H4 (cell line): ENCODE measurements around the gene PPFIA4. TPM values are rescaled to one million over a fixed set of nuclear protein-coding genes. Genes with fewer than 3 reads are reported as not detected.

ENCODE experiments used
- DNase-seq: peaks from one replicate; pipeline ENCODE4 v3.0.0-alpha.2; 2015; ENCODE audit warnings: low spot score
- total RNA-seq: library from RNA; depleted of rRNA; stranded (reverse); fragments of >200 nt; shearing (Covaris generic); gene quantifications from 2 replicates; pipeline ENCODE4 v1.2.3, GENCODE V29; 2014

PPFIA4 gene
- total RNA-seq, 1 experiment from 2014 or later: 1.1 TPM

- DNase-seq: no peak
Measured at GRCh38 chr1:203082571-203083462, 56.5 kb downstream of the PPFIA4 start.

- no peak for DNase-seq
Measured at GRCh38 chr1:203083463-203083921, 57.2 kb downstream of the PPFIA4 start.

GRCh38 chr1:203084588-203085527 lies 58.6 kb downstream of the PPFIA4 start:
- DNase-seq: no peak

GRCh38 chr1:203085528-203086406 lies 59.5 kb downstream of the PPFIA4 start, which contains the start of gene MYOG:
Gene MYOG, minus strand, starts transcription at chr1:203086012. Its CDS starts 51 bp downstream, at chr1:203085961.
- no peak for DNase-seq

- no peak for DNase-seq
Measured at GRCh38 chr1:203086992-203087763, 60.9 kb downstream of the PPFIA4 start.

- no peak for DNase-seq
Measured at GRCh38 chr1:203088441-203088840, 62.1 kb downstream of the PPFIA4 start.

GRCh38 chr1:203089001-203089650 lies 62.8 kb downstream of the PPFIA4 start:
- no peak for DNase-seq

- no peak for DNase-seq
Measured at GRCh38 chr1:203089651-203090045, 63.4 kb downstream of the PPFIA4 start.

GRCh38 chr1:203090421-203091198 lies 64.3 kb downstream of the PPFIA4 start:
- no peak for DNase-seq

GRCh38 chr1:203091199-203091477 lies 64.8 kb downstream of the PPFIA4 start:
- DNase-seq: no peak

- DNase-seq: no peak
Measured at GRCh38 chr1:203091761-203092330, 65.6 kb downstream of the PPFIA4 start.

- no peak for DNase-seq
Measured at GRCh38 chr1:203093754-203094410, 67.6 kb downstream of the PPFIA4 start.

GRCh38 chr1:203095061-203095690 lies 68.9 kb downstream of the PPFIA4 start:
- no peak for DNase-seq

- no peak for DNase-seq
Measured at GRCh38 chr1:203096566-203096965, 70.3 kb downstream of the PPFIA4 start.

GRCh38 chr1:203097001-203097400 lies 70.7 kb downstream of the PPFIA4 start:
- no peak for DNase-seq

- DNase-seq: no peak
Measured at GRCh38 chr1:203098445-203098844, 72.2 kb downstream of the PPFIA4 start.

- DNase-seq: no peak
Measured at GRCh38 chr1:203098914-203099520, 72.7 kb downstream of the PPFIA4 start.
